ENCODE data around the gene DAAM1. TPM values are rescaled to one million over a fixed set of nuclear protein-coding genes. Genes with fewer than 3 reads are reported as not detected.

DAAM1 gene
- polyA plus RNA-seq, 3 donors, result 51.0 to 70.6 (median 60.4) TPM

DNA sequence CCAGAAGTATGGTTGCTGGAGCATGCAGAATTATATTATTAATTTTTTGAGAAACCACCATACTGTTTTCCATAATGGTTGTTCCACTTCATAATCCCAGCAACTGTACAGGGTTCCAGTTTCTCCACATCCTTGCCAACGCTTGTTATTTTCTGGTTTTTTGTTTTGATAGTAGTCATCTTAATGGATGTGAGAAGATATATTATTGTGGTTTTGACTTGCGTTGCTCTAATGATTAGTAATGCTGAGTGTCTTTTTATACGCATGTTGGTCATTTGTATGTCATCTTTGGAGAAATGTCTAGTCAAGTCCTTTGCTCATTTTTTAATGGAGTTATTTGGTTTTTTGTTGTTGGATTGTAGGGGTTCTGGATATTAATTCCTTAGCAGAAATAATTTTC is 58.1 kb downstream of the DAAM1 start:
- DNase-seq (ENCODE audit: extremely low read depth in 1 of 11, low read depth in 9 of 11, low spot score in 4 of 11), result no peak

GRCh38 chr14:59247801-59248584 is 59.5 kb downstream of the DAAM1 start:
- no peak for DNase-seq (ENCODE audit: extremely low read depth in 1 of 11, low read depth in 9 of 11, low spot score in 4 of 11)

GRCh38 chr14:59249029-59249428 is 60.6 kb downstream of the DAAM1 start:
- DNase-seq (ENCODE audit: extremely low read depth in 1 of 11, low read depth in 9 of 11, low spot score in 4 of 11), result no peak

DNA sequence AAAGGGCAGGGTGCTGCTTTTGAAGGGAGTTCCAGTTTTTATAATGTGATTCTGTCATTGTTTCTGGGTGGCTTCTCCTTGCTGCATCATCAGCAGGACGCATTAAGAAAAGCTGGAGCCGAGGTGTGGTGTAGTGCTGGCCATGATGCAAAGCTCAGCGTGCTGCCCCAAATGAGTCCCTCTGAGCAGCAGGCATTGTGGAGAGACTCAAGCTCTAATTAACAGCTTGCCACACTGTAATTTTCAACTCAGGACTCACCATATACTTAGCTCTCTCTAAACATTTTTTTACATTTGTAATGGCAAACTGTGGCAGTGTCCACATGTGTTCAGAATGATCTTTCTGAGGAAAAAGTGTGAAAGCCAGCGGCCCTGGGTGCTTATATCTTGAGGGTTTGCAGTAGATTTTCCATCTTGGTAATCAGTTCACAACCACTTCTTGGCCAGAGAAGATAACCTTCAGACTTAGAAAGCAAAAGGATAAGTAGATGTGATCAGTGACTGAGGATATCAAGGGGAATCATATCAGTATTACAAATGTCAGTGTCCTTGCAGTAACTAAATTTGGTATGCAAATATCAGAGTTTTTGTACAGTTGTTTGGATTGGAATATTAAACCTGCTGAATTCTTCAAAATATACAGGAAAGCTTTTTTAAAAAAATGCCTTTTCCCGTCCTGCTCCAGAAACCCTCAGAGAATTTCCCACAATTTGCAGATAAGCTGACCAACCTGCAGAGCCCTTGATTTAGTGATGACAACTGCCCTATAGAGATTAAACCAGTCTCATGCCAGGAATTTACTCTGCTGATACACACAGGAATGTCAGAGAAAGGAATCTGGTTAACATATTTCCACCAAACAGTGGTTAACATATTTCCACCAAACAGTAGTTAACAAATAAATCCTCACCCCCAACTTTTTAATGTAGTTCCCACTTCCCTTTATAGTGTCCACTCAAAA is 63.6 kb downstream of the DAAM1 start:
- DNase-seq (ENCODE audit: extremely low read depth in 1 of 11, low read depth in 9 of 11, low spot score in 4 of 11), result no peak

GRCh38 chr14:59252772-59253500 is 64.5 kb downstream of the DAAM1 start:
- DNase-seq (ENCODE audit: extremely low read depth in 1 of 11, low read depth in 9 of 11, low spot score in 4 of 11), result no peak

GRCh38 chr14:59253527-59253926 is 65.1 kb downstream of the DAAM1 start:
- DNase-seq (ENCODE audit: extremely low read depth in 1 of 11, low read depth in 9 of 11, low spot score in 4 of 11), result no peak

DNA sequence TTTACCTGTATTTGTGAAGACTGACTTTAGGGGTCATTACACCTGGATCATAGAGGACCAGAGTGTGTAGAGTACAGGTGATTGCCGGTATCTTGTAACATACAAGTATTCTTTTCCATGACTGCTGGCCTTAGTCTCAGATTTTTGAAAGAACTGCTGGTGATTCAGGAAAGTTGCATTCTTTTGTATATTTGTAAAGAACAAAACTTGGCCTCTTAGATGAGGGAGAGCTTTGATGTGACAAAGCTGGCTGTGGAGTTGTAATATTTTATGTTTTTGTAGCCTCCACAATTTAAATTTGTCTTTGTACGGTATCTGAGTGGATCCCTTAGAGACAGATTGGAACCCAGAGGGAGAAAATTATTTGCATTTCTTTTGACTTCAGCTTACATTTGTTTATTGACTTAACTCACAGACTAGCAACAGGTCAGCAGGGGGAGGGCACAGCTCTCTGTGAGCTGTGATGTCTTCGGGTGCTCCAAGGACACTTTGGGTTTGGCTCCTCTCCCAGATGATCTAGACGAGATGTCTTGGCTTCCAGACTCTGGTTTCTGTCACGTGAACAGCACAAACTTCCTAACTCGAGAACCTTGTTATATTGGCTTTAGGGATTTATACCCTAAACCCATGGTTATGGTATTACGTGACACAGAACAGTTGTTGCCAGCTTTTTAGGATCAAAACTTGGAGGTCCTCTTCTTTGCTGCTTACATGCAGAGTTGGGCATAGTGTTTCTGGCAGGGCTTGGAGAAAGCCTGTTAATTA is 65.9 kb downstream of the DAAM1 start:
- DNase-seq (ENCODE audit: extremely low read depth in 1 of 11, low read depth in 9 of 11, low spot score in 4 of 11), result peak; percentile 40 to 86 (median 70)

DNA sequence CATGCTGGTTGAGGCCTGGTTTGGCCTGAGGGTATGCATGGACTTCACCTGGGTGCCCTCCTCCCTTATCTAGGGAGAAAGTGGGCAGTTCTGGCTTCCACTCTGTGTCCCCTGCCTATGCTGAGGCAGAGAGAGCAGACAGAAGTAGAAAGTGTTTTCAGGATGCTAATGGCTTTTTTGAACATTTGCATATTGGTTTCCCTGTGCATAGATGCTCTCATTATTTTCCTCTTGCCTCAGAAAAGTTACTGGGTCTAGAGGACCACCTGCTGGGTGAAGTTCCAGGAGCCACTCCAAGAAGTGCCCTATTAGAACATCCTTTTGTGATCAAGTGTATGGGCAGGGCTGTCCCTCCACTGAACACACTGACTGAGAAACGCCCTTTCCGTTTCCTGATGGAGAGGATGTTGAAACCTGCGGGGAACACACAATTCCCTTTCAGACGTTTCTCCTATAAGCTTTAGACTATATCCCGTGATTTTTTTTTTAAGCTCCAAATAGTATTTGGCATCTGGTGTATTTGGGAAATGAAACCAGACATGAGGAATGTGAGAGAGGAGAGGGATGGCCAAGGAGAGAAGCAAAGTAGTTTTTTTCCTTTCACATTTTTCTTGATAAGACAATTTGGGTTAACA is 66.6 kb downstream of the DAAM1 start:
- no peak for DNase-seq (ENCODE audit: extremely low read depth in 1 of 11, low read depth in 9 of 11, low spot score in 4 of 11)

DNA sequence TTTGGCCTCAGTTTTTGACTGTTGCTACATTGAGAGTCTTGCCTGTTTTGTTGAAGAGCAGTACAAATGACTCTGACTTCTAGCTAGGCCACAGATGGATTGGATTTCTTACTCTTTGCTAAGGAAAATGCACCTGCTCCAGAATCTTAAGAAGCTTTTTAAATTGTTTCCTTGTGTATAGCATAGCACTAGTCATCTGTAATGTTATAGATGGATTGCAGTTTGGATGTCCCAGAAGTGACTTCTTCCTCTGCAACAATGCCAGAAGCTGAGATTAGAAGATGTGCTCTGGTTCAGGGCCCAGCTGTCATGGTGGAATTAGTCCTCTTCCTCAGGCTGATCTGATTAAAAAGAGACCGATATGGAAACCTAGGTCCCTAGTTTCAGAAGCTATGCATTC is 67.9 kb downstream of the DAAM1 start:
- no peak for DNase-seq (ENCODE audit: extremely low read depth in 1 of 11, low read depth in 9 of 11, low spot score in 4 of 11)

- DNase-seq (ENCODE audit: extremely low read depth in 1 of 11, low read depth in 9 of 11, low spot score in 4 of 11), result no peak
Measured at GRCh38 chr14:59261334-59261733, 72.9 kb downstream of the DAAM1 start.

DNA sequence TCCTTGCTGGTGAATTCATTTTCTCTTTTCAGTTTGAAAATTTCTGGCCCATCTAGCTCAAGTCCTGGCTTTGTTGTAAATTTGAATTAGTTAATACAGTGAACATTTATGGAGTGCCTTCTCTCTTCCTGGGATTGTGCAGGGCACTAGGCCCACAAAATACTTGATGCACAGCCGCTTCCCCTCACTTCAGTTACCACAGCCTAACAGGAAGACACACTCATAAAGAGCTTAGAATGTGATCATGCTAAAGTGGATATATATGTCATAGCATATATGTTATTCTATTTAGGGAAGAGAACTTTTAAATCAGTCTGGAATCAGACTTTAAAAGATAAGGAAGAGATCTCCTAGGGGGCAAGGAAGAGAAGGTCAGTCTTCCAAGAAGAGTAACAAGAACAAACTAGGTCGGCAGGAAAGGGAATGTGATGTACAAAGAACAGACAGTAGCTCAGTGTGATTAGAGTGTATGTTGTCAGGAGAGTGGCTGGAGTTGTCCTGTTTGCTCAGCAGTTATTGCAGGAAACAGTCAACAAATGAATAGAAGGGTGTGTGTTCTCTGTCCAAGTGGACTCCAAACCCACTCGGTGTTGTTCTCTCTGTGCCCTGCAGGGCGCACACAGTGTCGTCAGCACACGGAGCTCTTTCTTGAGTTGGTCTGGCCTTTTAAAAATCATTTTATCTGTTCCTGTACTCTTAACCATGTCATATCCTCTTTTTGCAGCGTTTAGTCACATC is 74.4 kb downstream of the DAAM1 start:
- no peak for DNase-seq (ENCODE audit: extremely low read depth in 1 of 11, low read depth in 9 of 11, low spot score in 4 of 11)

- no peak for DNase-seq (ENCODE audit: extremely low read depth in 1 of 11, low read depth in 9 of 11, low spot score in 4 of 11)
Measured at GRCh38 chr14:59265808-59266207, 77.3 kb downstream of the DAAM1 start.

GRCh38 chr14:59267046-59267445 is 78.6 kb downstream of the DAAM1 start:
- no peak for DNase-seq (ENCODE audit: extremely low read depth in 1 of 11, low read depth in 9 of 11, low spot score in 4 of 11)

- no peak for DNase-seq (ENCODE audit: extremely low read depth in 1 of 11, low read depth in 9 of 11, low spot score in 4 of 11)
Measured at GRCh38 chr14:59268011-59268410, 79.5 kb downstream of the DAAM1 start.

DNA sequence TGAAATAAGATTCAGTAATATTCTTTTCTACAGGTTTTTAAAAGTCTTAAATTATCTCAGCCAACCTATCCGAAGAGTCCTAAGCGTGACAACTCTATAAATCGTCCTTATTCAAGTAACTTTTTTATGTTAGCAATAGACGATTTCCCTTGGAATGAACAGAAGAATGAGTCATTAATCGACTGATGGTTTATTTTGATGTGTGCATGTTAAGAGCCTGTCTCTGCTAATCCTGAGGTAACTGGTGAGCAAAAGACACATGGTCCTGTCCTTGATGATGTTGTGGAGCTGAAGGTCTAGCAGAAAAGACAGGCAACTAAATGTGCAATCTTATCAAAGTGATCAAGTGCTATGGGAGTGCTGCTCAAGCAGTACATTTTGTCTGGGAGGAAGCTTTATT is 80.4 kb downstream of the DAAM1 start:
- no peak for DNase-seq (ENCODE audit: extremely low read depth in 1 of 11, low read depth in 9 of 11, low spot score in 4 of 11)

DNA sequence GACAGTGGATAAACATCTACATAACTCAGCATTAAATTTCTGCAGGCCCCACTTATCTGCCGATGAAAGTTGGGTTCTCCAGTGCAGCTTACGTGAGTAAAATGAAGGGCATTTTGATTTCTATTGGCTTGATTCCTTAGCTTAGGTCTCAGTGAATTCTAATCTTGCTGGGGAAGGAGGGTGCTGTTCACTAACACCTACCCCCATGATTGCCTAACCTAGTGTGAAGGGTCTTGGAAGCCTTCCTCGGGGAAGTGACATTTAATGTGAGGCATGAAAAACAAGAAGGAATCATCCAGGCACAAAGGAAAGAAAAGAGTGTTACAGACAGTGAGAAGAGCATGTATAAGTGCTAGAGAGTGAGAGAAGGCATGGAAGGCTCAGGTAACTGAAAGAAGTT is 81.0 kb downstream of the DAAM1 start:
- DNase-seq (ENCODE audit: extremely low read depth in 1 of 11, low read depth in 9 of 11, low spot score in 4 of 11), result no peak

GRCh38 chr14:59271256-59271655 is 82.8 kb downstream of the DAAM1 start:
- DNase-seq (ENCODE audit: extremely low read depth in 1 of 11, low read depth in 9 of 11, low spot score in 4 of 11), result no peak

GRCh38 chr14:59271734-59272133 is 83.3 kb downstream of the DAAM1 start:
- no peak for DNase-seq (ENCODE audit: extremely low read depth in 1 of 11, low read depth in 9 of 11, low spot score in 4 of 11)
